ENCODE data around the gene CCDC83.
"Not testable (repeated sequence)": the region's sequence is repeated elsewhere in the genome, so short reads cannot be mapped to it uniquely, and the experiment has no call there.

Gene CCDC83

DNA sequence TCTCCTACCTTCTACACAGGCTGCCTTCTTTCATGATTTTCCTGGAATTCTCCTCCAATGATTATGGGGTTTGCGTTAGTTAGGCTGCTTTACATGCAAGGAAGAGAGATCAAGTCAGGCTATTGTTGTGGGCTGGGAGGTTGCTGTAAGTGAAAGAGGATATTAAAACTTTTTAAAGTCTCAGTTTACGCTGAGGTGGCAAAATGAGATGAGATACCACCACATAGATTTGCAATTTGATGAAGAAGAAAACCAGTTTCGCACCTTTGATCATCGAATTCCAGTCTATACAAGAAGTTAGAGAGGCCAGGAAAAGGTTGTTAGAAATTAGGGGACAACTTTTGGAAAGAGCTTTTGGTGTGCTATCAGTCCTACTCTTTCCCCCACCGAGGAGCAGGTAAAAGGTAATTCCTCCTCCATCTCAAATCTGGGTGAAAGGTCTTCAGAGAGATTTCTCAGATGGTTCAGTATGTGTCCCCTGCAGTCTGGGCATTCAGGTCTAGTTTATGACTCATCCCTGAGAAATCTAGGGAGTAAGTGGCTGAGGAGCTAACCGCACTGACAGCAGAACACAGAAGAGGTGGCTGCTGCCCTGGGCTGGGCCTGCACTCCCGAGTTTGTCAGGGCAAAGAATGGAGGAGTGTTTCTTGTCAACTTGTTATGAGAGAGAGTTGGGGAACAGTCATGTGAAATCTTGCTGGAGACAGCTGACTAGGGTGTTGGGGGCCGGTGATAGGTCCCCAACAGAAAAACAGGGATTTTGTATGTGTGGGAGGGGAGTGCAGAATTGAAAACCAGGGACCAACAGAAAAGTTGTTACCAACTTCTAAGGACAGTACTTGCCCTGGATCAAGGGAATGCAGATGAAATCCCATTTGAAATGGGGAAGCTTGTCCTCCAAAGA is 34.7 kb downstream of the CCDC83 start:
- DNase-seq = no peak

DNA sequence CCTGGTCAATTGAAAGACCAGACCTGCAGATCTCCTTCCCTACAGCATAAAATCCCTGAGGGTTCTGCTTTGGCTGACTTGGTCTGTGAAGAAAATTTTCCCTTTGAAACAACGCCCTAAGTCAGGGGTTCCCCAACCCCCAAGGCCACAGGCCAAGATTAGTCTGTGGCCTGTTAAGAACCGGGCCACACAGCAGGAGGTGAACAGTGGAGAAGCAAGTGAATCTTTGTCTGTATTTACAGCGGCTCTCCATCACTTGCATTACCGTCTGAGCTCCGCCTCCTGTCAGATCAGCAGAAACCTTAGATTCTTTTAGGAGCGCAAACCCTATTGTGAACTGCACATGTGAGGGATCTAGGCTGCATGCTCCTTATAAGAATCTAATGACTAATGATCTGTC is 38.2 kb downstream of the CCDC83 start:
- DNase-seq = no peak

DNA sequence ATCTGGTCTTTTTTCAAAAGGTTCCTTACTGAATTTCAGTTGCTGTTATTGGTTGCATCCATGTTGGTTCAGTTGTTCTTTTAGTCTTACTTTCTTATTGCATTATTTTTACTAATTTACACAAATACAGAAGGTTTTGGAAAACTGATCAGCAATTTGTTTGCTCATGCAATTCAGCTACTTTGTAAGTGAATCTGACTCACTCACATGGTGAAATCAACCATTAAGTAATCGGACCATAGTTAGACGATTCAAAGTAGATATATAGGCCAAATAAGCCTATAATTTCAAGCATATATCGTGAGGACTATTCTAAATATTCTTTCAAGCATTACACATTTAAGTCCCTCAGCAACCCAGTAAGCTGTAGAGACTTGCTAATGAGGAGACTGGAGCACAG is 41.7 kb downstream of the CCDC83 start:
- no peak for DNase-seq

DNA sequence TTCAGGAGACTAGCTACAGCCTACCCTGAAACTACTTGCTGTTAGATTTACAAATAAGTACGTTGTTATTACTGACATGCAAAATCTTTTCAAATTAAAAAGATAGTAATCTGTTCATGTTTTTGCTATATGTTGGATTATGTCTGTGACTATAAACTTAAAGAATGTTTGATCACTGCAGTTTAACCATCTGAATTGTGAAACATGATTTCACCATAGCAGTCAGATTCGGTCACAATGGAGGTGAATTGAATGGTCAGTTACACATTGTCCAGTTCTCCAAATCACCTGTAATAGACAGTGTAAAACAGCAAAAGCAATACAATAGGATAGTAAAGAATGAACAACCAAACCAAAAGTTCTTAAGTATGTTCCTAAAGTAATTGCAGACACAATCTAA is 43.3 kb downstream of the CCDC83 start:
- no peak for DNase-seq

DNA sequence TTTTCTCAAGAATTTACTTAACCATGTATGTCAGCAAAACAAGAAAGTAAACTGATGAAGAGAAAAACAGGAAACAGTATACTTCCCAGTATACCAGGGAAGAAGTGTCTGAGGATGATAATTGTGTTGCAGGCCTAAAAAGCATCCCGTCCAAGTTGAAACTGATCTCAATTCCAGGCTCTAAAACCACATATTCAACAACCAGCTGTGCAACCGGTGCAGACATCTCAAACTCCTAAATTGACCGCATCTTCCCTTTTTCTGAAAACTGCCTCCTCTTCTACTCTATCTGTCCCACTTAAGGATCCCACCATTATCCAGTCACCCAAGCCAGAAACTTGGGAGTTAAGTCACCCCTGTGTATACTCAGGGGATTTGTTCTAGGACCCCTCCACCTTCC is 47.2 kb downstream of the CCDC83 start:
- DNase-seq = no peak

DNA sequence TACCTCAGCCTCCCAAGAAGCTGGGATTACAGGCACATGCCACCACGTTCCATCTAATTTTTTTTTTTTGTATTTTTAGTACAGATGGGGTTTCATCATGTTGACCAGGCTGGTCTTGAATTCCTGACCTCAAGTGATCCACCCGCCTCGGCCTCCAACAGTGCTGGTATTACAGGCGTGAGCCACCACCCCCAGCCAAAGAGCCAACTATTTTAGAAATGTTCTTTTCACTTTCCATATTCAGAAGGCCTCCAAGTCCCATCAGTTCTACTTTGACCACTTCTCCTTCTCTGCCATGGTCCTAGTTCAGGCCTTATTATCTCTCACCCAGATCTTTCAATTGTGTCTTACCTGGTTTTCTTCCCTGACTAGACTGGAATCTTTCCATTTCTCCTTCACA is 48.2 kb downstream of the CCDC83 start:
- DNase-seq = no peak

DNA sequence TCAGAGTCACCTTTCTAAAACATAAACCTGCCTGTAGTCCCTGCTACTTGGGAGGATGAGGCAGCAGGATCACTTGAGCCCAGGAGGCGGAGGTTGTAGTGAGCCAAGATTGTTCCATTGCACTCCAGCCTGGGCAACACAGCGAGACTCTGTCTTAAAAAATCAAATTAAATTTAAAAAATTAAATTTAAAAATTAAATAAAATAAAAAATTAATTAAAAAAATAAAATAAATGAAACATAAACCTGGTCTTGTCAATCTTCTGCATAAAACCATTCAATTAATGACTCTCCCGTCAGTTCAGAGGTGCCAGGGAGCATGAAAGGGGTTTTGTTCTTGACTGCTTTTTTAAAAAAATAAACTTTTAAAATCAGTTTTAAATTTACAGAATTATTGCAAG is 48.6 kb downstream of the CCDC83 start:
- DNase-seq = no peak

DNA sequence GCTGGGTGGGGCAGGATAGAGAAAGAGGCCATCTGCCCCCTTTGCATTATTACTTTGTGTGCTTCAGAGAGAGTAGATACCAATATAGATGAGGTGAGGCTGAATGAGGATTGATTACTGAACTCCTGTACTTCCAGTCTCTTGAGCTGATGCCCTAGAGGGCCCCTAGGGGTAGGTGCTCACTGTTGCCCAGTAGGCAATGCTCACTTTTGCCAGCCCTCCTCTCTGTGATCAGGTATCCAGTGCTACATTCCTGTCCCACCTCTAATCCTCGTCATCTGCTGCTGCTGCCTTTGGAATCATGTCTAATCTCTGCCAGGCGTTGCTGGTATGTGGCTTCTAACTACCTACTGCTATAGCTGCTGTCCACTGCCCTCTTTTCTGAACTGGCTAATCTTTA is 57.2 kb downstream of the CCDC83 start:
- DNase-seq = no peak

DNA sequence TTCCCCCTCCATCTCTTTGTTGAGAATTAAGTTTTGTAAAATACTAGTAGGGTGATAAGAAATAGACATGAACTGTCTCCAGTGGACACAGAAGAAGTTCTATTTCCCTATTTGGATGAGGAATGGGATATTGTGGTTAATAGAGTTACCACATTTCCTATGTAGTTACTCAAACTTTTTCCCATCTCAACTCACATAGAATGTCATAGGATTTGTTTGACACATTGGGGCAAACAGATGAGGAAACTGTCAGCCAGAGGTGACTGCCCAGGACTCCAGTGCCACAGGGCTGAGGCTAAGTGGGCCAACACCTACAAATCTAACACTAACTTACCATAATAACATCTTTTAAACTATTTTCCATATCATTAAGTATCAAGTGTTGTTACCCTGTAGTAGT is 58.3 kb downstream of the CCDC83 start:
- DNase-seq = no peak

DNA sequence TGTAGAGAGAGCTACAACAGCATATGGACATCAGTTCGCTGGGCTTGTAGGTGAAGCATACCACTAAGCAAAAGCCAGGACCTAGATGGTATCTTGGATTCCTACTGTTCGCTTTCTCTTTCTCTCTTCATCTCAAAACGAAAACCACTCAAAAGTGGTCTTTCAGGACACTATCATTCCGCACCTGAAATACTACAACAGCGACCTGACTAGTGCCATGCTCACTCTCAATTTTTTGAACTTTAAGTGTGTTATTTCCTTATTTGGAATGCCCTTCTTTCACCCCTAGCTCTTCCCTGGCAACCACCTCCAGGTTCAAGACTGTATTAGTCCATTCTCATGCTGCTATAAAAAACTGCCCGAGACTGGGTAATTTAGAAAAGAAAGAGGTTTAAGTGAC is 59.2 kb downstream of the CCDC83 start:
- DNase-seq = no peak

DNA sequence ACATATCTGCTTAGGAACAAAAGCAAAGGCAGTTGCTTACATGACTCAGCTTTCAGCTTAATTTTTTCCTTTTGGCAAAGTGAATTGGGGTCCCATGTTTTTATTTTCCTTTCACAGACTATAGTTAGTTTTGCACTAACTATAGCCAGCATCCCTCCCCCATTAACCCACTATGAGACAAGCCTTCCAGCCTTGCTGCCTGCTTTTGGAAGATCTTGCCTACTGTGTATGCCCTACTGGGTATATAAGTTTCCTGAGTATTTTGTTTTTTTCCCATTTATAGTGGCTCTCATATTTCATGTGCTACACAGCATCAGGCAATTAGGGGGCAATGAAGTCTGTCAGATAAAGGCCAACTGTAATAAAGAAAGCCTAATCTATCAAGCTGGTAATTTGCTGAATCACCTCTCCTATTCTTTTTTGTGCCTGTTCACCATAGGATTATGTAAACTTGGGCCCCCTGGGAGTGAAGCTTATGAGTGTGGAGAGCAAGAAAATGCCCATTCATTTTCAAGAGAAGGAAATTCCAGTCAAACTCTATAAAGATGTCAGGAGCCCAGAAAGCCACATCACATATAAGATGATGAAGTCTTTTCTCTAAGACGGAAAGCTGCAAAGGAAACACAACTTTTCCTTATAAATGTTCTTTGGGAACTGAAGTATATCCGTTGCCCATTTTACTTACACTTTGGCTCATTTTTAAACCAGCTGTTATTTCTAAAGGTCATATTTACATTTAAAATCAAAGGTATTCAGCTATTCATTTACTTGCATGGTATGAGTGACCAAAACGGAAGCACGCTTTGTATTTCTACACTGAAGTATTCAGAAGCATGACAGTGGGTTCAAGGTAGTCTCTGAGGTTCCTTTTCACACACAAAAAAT is 64.0 kb downstream of the CCDC83 start:
- DNase-seq = no peak

DNA sequence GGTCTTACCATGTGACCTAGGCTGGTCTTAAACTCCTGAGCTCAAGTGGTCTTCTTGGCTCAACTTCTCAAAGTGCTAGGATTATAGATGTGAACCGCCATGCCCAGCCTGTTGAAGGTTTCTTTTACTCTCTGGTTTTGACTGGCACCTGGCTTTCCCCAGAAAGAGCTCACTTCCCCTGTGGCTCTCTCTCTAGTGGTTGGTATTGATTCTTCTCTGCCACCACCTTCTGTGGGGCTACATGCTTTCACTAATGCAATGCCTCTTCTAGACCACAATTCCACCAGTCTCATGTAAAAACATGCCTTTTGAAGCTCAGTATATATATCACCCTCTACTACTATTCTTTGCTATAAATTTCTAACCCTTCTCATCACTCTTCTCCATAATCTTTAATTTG is 67.2 kb downstream of the CCDC83 start:
- no peak for DNase-seq

DNA sequence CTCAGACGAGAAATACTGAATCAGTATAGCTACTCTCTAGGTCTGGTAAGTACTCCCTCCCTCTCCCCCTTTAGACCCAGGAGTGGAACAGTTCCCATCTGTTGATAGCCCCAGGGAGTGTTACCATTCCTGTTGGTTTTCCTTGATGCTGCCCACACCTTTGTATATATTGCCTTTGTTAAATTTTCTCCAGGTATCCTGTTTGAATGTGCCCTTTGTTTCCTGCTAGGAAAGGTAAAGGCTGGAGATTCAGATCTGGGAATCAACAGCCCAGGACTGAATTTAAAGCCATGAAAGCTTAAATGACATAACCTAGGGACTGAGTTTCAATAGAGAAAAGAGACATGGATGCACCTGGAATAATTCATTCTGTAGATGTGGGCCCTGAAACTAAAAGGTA is 68.3 kb downstream of the CCDC83 start:
- no peak for DNase-seq

DNA sequence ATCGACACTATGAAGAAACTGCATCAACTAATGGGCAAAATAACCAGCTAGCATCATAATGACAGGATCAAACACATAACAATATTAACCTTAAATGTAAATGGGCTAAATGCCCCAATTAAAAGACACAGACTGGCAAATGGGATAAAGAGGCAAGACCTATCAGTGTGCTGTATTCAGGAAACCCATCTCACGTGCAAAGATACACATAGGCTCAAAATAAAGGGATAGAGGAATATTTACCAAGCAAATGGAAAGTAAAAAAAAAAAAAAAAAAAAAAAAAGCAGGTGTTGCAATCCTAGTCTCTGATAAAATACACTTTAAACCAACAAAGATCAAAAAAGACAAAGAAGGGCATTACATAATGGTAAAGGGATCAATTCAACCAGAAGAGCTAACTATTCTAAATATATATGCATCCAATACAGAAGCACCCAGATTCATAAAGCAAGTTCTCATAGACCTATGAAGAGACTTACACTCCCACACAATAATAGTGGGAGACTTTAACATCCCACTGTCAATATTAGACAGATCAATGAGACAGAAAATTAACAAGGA is 71.6 kb downstream of the CCDC83 start:
- not testable (repeated sequence) for DNase-seq

DNA sequence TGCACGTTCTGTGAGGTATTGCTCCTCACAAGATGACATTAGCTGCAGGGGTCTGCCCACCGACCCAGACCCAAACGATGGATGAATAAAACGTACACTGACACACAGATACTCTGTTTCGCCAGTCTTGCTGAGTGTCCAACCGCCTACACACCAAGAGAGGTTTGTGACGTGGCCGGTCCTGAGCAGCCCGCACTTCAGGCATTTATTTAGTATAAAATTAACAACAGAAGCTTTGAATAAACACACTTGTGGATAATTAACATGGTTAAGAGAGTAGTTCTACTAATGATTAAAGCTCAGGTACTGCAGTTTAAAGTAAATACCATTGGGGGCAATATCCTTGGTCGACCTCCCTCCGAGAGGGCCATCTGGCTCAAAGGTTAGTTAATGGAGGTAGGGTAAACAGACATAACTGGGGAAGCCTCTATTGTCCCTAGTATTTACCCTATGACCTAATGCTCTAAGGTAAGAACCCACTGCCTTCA is 75.7 kb downstream of the CCDC83 start:
- no peak for DNase-seq

DNA sequence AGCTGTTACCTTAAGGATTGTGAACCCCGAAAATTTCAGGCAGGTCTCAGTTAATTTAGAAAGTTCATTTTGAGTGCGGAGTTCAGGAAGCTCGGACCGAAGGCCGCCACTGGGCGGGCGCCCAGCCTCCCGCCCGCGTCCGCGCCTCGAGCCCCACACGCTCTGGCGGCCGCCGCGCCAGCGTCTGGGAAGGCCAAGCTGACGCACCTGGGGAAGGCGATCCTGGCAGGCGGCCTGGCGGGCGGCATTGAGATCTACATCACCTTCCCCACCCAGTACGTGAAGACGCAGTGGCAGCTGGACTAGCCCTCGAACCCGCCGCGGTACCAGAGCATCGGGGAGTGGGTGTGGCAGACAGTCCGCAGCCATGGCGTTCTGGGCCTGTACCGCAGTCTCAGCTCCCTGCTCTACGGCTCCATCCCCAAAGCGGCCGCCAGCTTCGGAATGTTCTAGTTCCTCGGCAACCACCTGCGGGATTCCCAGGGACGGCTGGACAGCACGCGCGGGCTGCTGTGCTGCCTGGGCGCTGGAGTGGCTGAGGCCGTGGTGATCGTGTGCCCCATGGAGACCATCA is 79.5 kb downstream of the CCDC83 start:
- no peak for DNase-seq

DNA sequence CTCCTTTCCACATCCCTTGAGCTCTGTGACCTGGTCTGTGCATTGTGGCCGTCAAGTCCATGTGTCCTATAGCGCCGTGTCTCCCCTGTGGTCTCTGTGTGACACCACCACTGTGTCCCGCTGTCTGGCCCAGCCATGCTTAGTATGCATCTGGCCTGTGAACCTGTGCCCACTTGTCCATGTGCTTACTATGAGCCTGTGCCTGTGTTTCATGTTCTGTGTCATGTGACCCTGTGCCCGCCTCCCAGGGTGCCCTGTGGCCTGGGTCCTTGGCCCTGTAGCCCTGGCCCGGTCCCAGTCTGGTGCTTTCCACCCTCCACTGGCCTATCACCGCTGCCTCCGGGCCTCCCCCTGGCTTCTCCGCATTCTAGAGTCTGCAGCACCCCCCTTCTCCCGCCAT is 80.6 kb downstream of the CCDC83 start:
- no peak for DNase-seq

DNA sequence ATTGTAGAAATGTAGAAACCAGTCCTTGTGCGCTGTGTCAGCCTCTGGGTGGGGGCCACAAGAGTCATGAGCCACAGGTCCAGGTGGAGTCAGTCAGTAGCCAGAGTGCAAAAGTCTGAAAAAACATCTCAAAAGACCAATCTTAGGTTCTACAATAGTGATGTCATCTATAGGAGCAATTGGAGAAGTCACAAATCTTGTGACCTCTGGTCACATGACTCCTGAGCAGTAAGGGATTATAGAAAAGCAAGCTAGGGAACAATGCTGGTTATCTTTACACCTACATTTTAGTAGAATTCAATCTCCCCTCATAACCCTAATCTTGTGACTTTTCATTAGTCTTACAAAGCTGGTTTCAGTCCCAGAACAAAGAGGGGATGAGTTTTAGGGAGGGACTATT is 82.7 kb downstream of the CCDC83 start:
- DNase-seq = no peak

DNA sequence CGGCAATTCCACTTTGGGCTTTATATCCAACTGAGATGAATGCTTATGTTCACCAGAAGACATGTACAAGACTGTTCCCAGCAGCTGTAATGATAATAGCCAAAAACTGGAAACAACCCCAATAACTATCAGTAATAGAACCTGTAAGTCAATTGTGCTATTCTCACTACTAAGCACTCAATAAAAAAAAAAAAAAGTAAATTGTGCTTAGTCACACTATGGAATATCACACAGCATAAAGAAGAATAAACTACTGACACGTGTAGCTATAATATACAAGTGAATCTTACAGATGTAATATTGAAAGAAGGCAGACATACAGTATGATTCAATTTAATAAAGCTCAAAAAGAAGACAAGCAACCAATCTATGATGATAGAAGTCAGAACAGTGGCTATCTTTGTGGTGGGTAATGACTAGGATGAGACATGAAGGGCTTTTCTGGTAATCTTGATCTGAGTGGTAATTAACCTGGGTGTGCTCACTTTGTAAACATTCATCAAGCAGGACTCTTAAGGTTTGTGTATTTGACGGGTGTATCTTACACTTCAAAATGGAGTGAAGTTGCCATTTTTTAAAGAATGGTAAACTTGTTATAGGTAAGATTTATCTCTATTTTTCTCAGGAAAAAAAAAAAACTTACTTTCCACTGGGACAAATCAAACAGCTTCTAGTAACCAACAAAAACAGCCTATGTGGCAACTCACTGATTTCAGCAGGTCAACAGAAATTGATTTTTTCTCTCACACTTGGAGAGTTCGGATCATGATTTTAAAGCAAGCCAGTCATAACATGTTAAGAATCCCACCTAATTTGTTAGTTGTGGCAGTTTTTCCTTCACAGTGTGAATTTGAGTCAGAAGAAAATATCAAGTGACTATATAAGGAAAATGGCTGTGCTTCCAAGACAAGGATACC is 84.2 kb downstream of the CCDC83 start:
- DNase-seq = no peak

DNA sequence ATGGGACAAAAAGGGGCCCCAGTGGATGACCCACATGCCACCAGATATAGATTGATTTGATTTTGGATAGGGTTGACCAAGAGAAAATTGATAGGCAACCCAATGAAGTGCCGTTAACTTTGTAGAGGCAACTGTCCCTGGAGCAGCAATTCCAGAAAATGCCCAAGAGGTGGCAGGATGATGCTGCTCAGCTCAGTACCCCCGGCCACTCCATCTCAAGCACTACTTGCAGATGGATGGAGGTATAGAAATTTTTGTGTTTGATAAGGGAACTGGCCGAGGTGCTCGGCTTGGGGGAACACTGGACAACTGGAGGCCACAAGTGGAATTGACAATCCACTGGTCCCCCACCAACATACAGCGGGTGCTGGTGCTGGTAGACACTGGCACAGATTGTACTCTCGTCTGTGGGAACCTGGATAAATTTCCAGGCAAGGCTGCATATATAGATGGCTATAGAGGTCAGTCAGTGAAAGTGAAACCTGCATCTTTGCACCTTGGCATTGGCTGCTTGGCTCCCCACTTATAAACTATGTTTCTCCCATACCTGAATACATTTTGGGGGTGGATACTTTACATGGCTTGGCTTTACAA is 86.3 kb downstream of the CCDC83 start:
- peak; percentile 2 for DNase-seq

DNA sequence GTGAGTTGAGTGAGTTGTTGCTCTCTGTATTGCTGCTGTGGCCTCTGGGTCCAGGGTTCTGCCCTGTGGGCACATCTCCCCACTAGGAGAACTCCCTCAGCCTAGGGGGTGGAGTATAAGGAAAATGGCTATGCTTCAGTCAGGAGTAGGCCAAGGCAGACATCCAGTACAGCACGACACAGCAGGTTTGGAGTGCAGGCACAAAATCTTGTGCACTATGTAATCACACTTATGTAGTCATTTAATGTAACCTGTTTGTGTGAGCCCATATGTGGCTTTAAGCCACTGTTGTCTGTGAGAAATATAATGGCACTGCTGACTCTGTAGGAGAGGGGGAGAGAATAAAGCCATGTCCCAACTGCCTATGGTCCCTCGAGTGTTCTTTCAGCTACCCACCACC is 90.1 kb downstream of the CCDC83 start:
- DNase-seq = no peak

DNA sequence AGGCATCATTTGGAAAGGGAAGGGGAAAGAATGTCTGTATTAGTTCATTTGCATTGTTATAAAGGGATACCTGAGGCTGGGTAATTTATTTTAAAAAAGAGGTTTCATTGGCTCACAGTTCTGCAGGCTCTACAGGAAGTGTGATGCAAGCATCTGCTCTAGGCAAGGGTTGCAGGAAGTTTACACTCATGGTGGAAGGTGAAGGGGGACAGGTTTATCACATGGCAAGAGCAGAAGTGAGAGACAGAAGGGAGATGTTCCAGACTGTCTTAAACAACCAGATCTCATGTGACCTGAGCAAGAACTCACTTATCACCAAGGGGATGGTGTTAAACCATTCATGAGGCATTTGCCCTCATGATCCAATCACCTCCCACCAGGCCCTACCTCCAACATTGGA is 90.6 kb downstream of the CCDC83 start:
- DNase-seq = no peak

Data from DMS 273 treated with DMSO at 0.1 percent for 48 hours (cell line).